MG63 (cell line): ENCODE results near the gene APCDD1L. TPM values are rescaled to one million over a fixed set of nuclear protein-coding genes. Genes with fewer than 3 reads are reported as not detected.
"Not testable (repeated sequence)": the region's sequence is repeated elsewhere in the genome, so short reads cannot be mapped to it uniquely, and the experiment has no call there.

Experiments
- DNase-seq: peaks from one replicate; pipeline ENCODE4 v3.0.0-alpha.2; 2020
- H3K27me3 ChIP-seq: fragments of 250-450 bp; sonication (Bioruptor Pico); 2 replicates; pipeline ENCODE4 v1.5.1; 2020; ENCODE audit warnings: mild to moderate bottlenecking, moderate library complexity
- H3K36me3 ChIP-seq: fragments of 250-450 bp; sonication (Bioruptor Pico); 2 replicates; pipeline ENCODE4 v1.5.1; 2020; ENCODE audit warnings: mild to moderate bottlenecking, moderate library complexity
- H3K4me3 ChIP-seq: fragments of 250-450 bp; sonication (Bioruptor Pico); 2 replicates; pipeline ENCODE4 v1.5.1; 2020; ENCODE audit warnings: mild to moderate bottlenecking, moderate library complexity
- H3K9me3 ChIP-seq: fragments of 250-450 bp; sonication (Bioruptor Pico); 2 replicates; pipeline ENCODE4 v1.5.1; 2020; ENCODE audit warnings: mild to moderate bottlenecking, moderate library complexity
- total RNA-seq: library from RNA; depleted of rRNA; stranded (reverse); fragments of >200 nt; shearing (Covaris generic); gene quantifications from 2 replicates; pipeline ENCODE4 v1.2.3, GENCODE V29; 2014; ENCODE audit warnings: low replicate concordance

Gene APCDD1L
- total RNA-seq, 1 experiment from 2014 or later: not detected

DNA sequence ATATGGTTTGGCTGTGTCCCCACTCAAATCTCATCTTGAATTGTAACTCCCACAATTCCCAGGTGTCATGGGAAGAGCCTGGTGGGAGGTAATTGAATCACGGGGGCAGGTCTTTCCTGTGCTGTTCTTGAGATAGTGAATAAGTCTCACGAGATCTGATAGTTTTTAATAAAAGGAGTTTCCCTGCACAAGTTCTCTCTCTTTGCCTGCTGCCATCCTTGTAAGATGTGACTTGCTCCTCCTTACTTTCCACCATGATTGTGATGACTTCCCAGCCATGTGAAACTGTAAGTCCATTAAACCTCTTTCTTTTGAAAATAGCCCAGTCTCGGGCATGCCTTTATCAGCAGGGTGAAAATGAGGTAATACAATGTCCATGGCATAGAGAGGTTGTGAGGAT lies 8.2 kb downstream of the APCDD1L start:
- DNase-seq, H3K36me3 ChIP-seq, H3K4me3 ChIP-seq, H3K27me3 ChIP-seq: not testable (repeated sequence)
- peaks cover 34% of the 10 kb centered on the region for H3K9me3 ChIP-seq

GRCh38 chr20:58504566-58504965 lies 10.6 kb downstream of the APCDD1L start:
- no peaks in the 10 kb centered on the region for H3K27me3 ChIP-seq
- no peaks in the 10 kb centered on the region for H3K36me3 ChIP-seq
- no peak for DNase-seq
- peaks cover 38% of the 10 kb centered on the region for H3K9me3 ChIP-seq
- H3K4me3 ChIP-seq: no peak overlapping the region

DNA sequence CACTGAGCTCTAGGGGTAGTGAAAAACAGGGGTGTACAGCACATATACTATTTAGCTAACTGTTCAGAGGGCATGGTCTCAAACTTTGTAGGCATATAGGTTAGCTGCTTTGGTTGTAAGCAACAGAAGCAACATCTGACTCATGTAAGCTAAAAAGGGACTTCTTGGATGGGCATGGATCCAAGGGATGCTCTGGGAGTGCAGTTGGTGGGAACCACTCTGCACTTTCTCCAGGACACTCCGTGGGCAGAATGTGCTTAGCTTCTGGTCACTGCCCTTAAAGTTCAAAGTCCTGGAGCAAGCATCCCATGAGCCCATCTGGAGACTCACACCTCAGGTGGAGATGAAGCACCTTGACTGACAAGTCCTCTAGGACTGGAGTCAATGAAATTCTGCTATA lies 11.5 kb downstream of the APCDD1L start:
- Histone ChIP-seq H3K9me3 (peaks cover 38% of the 10 kb centered on the region), H3K4me3 (no peak overlapping the region), H3K27me3 (no peaks in the 10 kb centered on the region), H3K36me3 (no peaks in the 10 kb centered on the region)
- no peak for DNase-seq

DNA sequence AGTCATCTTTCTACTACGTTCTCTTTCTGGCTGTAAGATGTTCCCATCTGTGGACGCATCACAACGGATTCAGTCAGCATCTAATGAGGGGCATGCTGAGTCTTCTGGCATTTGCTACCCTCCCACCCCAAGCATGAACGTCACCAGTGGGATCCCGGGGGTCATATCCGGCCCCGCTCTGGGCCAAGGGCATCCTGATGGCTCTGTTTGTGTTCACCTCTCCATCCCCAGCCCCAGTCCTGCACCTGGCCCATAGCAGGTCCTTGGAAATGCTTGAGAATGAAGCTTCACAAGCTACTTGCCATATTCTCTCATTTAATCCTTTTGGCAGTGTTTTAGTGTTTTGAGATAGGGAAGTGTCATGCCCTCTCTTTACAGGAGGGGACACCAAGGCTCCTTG lies 14.9 kb downstream of the APCDD1L start:
- no peak for DNase-seq

DNA sequence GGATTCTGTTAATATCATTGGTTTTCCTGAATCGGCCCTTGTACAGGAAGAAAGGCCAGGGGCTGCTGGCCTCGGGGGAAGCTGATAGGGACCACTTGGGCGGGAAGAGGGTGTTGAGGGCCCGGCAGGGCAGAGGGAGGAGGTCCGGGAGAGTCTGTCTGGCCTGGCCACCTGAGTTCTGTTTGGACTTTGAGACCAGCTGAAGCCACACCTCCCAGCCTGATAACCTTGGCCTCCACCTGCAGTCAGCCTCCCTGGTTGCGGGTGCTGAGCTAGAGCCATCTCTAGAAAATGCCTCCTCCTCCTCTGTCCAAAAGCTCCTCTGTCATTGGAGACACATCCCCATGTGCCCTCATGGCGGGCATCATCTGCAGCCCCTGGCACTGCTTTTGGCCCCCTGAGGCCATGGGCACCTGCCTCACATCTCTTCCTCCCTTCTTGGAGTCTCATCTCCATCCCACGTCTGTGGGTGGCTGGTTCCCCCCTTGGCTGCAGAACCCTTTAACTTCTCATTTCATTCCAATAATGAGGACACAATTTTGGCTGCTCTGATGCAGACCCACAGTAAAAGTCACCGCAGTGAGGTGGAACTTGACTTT lies 16.6 kb downstream of the APCDD1L start:
- Histone ChIP-seq H3K4me3 (no peak overlapping the region), H3K27me3 (no peaks in the 10 kb centered on the region), H3K9me3 (peaks cover 9% of the 10 kb centered on the region), H3K36me3 (no peaks in the 10 kb centered on the region)
- DNase-seq: no peak

More for the DNA sequence above, 14.9 kb downstream of the APCDD1L start:
- H3K36me3 ChIP-seq: no peaks in the 10 kb centered on the region
- no peaks in the 10 kb centered on the region for H3K27me3 ChIP-seq
- peaks cover 23% of the 10 kb centered on the region for H3K9me3 ChIP-seq
- H3K4me3 ChIP-seq: no peak overlapping the region

DNA sequence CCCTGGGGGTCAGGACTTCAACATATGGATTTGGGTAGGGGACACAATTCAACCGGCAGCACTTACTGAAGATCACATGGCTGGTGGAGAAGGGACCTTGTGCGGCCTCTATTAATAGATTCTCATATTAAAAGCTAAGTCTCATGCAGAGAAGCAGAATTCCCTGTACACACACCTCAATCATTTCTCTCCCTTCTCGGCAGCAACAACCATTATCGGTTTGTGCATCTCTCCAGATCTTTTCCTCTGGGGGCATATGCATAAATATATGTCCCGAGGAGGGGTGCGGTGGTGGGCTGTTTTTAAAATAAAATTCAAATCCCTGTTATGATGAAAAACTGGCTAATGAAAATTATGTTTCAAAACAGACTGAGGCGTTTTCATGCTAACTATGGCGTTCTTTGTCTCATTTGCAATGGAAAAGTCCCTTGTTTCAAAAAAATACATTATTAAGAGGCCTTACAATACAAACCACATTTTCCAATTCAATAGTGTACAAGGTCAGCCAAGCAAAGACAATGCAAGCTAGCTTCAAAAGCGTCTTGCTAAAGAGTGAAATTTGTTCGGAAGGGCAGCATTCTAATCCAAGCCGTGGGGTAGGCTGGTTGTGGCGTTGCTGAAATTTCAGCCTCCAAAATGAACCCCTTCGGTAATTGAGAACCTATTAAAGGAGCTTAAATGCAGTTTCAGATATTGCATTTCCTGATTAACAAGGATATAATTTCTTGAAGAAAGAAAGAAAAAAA lies 17.3 kb downstream of the APCDD1L start:
- H3K27me3 ChIP-seq: no peaks in the 10 kb centered on the region
- H3K36me3 ChIP-seq: no peaks in the 10 kb centered on the region
- H3K9me3 ChIP-seq: peaks cover 4% of the 10 kb centered on the region
- DNase-seq: no peak
- no peak overlapping the region for H3K4me3 ChIP-seq

DNA sequence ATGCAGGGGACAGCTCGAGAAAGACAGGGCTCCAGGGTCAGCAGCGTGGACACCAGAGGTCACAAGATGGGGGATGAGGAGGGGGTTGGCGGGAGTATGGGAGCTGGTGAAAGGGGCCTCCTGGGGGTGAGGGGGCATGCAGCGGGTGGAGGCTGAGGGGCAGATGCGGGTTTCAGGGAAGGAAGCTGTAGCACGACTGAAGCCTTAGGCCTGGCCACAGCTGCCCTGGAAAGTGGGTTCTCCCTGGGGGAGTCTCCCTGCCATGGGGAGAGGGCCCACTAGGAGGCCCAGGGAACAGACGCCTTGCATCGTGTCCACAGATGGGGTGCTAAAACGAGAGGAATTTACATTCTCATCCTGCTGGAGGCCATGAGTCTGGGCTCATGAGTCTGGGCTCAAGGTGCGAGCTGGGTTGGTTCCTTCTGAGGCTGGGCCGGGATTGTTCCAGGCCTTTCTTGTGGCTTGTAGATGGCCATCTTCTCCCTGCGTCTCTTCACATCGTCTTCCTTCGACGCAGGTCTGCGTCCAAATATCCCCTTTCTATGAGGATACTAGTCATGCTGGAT lies 18.0 kb downstream of the APCDD1L start:
- peaks cover 4% of the 10 kb centered on the region for H3K9me3 ChIP-seq
- no peaks in the 10 kb centered on the region for H3K36me3 ChIP-seq
- H3K27me3 ChIP-seq: no peaks in the 10 kb centered on the region
- no peak for DNase-seq
- H3K4me3 ChIP-seq: no peak overlapping the region

DNA sequence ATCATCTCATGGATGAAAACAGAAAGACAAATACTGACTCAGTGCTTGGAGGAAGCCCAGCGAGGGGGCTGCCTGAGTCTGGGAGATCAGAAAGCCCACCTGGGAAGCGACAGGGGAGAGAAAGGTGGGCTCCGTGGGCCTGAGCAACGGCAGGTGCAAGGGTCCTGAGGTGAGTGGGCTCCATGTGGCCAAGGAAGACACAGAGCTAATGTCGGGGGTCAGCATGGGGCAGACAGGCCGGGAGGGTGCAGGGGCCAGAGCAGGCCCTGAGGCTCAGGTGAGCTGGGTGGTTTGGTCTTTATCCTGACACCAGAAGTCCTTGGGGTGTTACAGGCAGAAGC lies 18.8 kb downstream of the APCDD1L start:
- DNase-seq: no peak
- no peaks in the 10 kb centered on the region; the same call in 1 of the 2 replicates for H3K9me3 ChIP-seq
- H3K4me3 ChIP-seq: no peak overlapping the region
- no peaks in the 10 kb centered on the region for H3K27me3 ChIP-seq
- no peaks in the 10 kb centered on the region for H3K36me3 ChIP-seq

DNA sequence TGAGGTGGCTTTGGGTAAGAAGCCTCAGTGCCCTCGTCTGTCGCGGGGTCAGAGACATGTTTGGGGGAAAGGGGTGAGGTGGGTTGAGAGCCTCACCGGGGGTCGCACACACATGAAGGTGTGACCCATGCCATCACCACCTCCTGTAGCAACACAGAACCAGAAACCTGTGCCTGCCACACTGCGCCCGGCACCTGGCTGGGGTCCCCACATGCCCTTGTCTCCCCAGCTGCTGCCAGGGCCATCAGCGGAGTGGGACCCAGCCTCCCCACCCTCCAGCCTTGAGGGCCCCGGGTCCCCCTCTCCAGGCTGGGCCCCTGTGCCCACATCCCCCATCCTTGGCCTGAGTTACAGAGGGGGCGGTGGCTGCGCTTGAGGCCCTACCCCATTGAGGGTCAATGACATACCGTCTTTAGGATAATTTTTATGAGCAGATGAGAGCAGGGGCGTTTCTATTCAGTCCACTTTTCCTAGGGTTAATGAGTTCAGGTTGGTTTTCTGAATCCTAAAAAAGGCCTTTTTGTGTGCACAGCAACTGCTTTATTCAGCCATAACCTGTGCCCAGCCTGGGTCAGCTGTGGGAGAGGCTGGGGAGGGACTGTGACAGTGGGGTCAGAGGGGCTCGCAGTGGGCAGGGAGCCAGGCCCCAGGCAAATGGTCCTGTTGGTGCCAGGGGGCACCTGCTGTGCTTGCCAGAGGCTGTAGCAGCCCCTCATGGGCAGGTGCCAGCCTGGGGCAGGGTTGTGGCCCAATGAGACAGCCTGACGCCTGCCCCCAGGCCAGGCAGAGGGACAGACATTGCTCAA lies 19.4 kb downstream of the APCDD1L start:
- no peaks in the 10 kb centered on the region for H3K9me3 ChIP-seq
- no peak overlapping the region for H3K4me3 ChIP-seq
- no peaks in the 10 kb centered on the region for H3K27me3 ChIP-seq
- no peaks in the 10 kb centered on the region for H3K36me3 ChIP-seq
- DNase-seq: no peak

GRCh38 chr20:58494923-58495622 lies 20.1 kb downstream of the APCDD1L start:
- H3K9me3 ChIP-seq: peaks cover 4% of the 10 kb centered on the region; the same call in 1 of the 2 replicates

GRCh38 chr20:58492795-58493524 lies 22.2 kb downstream of the APCDD1L start:
- H3K36me3 ChIP-seq: no peaks in the 10 kb centered on the region
- no peak for DNase-seq
- no peaks in the 10 kb centered on the region for H3K27me3 ChIP-seq
- peaks cover 4% of the 10 kb centered on the region; the same call in 1 of the 2 replicates for H3K9me3 ChIP-seq
- no peak overlapping the region for H3K4me3 ChIP-seq

More at GRCh38 chr20:58494923-58495622, 20.1 kb downstream of the APCDD1L start:
- H3K36me3 ChIP-seq: no peaks in the 10 kb centered on the region
- H3K27me3 ChIP-seq: no peaks in the 10 kb centered on the region
- no peak for DNase-seq
- no peak overlapping the region for H3K4me3 ChIP-seq

DNA sequence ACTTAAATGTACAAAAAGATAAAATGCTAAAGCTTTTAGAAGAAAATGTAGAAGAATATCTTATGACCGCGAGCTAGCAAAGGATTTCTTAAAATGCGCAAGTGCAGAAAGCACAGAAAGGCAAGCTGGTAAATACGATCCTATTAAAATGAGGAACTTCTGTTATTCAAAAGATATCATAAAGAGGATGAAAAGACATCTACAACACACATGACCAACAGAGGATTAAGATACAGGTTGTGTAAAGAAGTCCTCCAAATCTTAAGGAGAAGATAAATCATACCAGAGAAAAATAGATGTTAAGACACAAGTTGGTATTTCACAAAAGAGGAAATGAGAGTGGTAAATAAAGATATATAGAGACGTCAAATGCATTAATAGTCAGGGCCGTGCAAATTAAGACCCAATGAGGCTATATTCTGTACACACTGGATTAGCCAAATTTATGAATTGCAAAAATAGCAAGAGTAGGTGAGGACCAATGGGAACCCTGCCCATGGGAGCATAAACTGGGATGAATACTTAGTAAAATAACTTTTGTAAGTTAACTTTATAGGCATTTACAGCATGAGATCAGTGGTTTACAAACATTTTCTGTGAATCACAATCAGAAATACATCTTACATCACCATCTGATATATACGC lies 23.0 kb downstream of the APCDD1L start:
- Histone ChIP-seq H3K27me3 (no peaks in the 10 kb centered on the region), H3K9me3 (peaks cover 8% of the 10 kb centered on the region), H3K36me3 (no peaks in the 10 kb centered on the region), H3K4me3 (no peak overlapping the region)
- DNase-seq: no peak

GRCh38 chr20:58486207-58486606 lies 29.0 kb downstream of the APCDD1L start:
- Histone ChIP-seq H3K36me3 (no peaks in the 10 kb centered on the region), H3K4me3 (no peak overlapping the region), H3K9me3 (peaks cover 25% of the 10 kb centered on the region), H3K27me3 (no peaks in the 10 kb centered on the region)
- DNase-seq: no peak

DNA sequence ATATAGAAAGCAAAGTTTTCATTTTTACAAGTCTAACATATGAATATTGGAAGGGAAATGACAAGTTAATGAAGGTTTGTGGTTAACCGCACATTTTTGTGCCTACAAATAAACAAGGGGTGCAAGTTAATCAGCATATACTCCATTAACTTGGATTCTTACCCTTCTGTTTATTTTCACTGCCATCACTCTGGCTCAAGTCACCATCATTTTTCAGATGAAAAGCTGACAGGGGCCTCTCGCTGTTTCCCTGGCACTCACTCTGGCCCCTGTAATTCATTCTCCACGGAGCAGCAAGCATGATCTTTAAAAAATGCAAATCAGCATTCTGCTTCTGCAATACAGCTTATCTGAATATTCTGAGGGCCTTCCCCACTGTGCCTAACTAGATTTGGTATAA lies 29.8 kb downstream of the APCDD1L start:
- Histone ChIP-seq H3K4me3 (no peak overlapping the region), H3K36me3 (no peaks in the 10 kb centered on the region), H3K9me3 (peaks cover 22% of the 10 kb centered on the region), H3K27me3 (no peaks in the 10 kb centered on the region)
- DNase-seq: no peak

DNA sequence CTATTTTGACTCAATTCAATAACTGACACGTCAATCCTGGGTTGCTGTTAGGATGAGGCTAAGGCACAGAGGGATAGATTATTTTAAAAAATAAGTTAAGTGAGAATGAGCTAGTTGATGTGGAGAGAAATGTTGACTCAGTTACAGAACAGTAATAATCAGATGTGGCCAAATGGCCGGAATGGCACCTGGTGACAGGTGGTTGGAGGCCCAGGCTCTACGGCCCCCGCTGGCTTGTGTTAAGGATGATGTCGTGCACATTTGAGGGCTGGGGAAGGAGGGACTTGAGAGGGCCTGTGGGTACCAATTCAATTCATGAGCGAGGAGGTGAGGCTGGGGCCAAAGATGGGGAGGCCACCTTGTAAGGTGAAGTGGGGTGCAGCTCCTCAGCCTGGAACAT lies 31.7 kb downstream of the APCDD1L start:
- Histone ChIP-seq H3K4me3 (no peak overlapping the region), H3K36me3 (no peaks in the 10 kb centered on the region), H3K9me3 (peaks cover 23% of the 10 kb centered on the region), H3K27me3 (no peaks in the 10 kb centered on the region)
- DNase-seq: no peak

DNA sequence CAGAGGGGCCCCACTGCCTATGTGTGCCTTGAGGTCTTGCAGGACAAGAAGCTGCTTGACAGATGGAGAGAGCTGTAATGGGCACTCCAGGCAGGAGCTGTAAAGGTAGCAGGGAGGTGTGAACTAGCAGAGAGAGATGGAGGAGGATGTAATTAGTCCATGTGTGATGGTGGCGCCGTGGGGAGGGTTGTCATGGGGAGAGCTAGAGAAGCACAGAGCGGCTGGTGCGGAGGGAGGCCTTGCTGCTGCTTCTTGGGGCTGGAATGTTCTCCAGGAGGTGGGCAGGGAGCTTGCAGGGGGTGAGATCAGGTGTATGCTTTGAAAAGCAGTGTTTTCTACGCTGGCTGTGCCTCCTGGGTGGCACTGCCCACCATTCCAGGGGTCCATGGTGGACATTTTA lies 32.1 kb downstream of the APCDD1L start:
- DNase-seq: no peak
- Histone ChIP-seq H3K9me3 (peaks cover 27% of the 10 kb centered on the region), H3K36me3 (no peaks in the 10 kb centered on the region), H3K27me3 (no peaks in the 10 kb centered on the region), H3K4me3 (no peak overlapping the region)
